BE2C (cell line): ENCODE data around the gene SYNGR2.

ENCODE experiments used
- DNase-seq: peaks from one replicate; pipeline ENCODE4 v3.0.0-alpha.2; 2020
- H3K27me3 ChIP-seq: fragments of 250-450 bp; sonication (Bioruptor Pico); 2 replicates; pipeline ENCODE4 v1.5.1; 2020; ENCODE audit warnings: mild to moderate bottlenecking
- H3K36me3 ChIP-seq: fragments of 250-450 bp; sonication (Bioruptor Pico); 2 replicates; pipeline ENCODE4 v1.5.1; 2020; ENCODE audit warnings: mild to moderate bottlenecking
- H3K4me1 ChIP-seq: fragments of 250-450 bp; sonication (Bioruptor Pico); 2 replicates; pipeline ENCODE4 v1.5.1; 2020
- H3K4me3 ChIP-seq: 2 replicates; pipeline ENCODE4 v1.5.1; 2011; ENCODE audit warnings: low read depth, low read length
- H3K9me3 ChIP-seq: fragments of 250-450 bp; sonication (Bioruptor Pico); 2 replicates; pipeline ENCODE4 v1.5.1; 2020
- CTCF ChIP-seq: IDR thresholded peaks from 2 replicates; pipeline ENCODE4 v1.5.1; 2012; ENCODE audit warnings: mild to moderate bottlenecking, low read depth, low read length

Gene SYNGR2

GRCh38 chr17:78141437-78142118 lies 26.8 kb upstream of the SYNGR2 start:
- no peak for TF ChIP-seq CTCF
- Histone ChIP-seq H3K36me3 (no peaks in the 10 kb centered on the region), H3K9me3 (no peaks in the 10 kb centered on the region), H3K4me3 (no peak overlapping the region), H3K27me3 (no peaks in the 10 kb centered on the region), H3K4me1 (peaks cover 20% of the 10 kb centered on the region)
- DNase-seq, result no peak

GRCh38 chr17:78142119-78142861 lies 26.1 kb upstream of the SYNGR2 start:
- Histone ChIP-seq H3K4me1 (peaks cover 20% of the 10 kb centered on the region), H3K4me3 (no peak overlapping the region), H3K9me3 (no peaks in the 10 kb centered on the region), H3K36me3 (no peaks in the 10 kb centered on the region), H3K27me3 (no peaks in the 10 kb centered on the region)
- no peak for DNase-seq
- TF ChIP-seq CTCF, result no peak

- no peaks in the 10 kb centered on the region for H3K9me3 ChIP-seq
- peaks cover 20% of the 10 kb centered on the region for H3K4me1 ChIP-seq
- H3K36me3 ChIP-seq, result no peaks in the 10 kb centered on the region
- no peaks in the 10 kb centered on the region for H3K27me3 ChIP-seq
- DNase-seq, result no peak
- no peak overlapping the region for H3K4me3 ChIP-seq
- no peak for TF ChIP-seq CTCF
These were observed 24.9 kb upstream of the SYNGR2 start for GRCh38 chr17:78143214-78144146.

DNA sequence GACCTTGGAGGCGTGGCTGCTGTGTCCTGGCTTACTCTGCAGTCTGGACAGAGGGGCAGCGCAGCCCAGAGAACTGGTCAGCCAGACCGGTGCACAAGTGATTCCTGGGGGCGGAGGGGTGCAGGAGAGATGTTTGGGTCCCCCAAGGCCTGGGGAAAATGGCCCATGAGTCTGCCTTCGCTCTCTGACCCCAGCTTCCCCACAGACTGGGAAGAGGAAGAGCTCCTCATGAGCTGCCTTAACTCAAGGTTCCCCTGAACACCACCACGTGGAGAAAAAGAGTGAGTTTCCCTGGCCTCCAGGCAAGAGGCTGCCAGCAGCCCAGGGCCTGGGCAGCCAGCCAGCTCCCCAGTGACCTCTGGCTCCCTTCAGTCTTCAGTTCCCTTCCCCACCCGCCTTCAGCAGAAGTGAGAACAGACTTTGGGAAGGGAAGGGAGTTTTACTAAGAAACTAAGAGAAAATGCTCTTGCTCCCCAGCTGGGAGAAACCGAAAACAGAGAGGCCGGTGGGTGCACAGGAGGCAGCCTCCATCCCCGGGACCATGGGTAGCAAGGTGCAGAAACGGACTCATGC lies 24.1 kb upstream of the SYNGR2 start:
- Histone ChIP-seq H3K9me3 (no peaks in the 10 kb centered on the region), H3K4me1 (peaks cover 20% of the 10 kb centered on the region), H3K4me3 (no peak overlapping the region), H3K27me3 (no peaks in the 10 kb centered on the region), H3K36me3 (no peaks in the 10 kb centered on the region)
- DNase-seq, result peak; percentile 86
- TF ChIP-seq CTCF, result no peak

DNA sequence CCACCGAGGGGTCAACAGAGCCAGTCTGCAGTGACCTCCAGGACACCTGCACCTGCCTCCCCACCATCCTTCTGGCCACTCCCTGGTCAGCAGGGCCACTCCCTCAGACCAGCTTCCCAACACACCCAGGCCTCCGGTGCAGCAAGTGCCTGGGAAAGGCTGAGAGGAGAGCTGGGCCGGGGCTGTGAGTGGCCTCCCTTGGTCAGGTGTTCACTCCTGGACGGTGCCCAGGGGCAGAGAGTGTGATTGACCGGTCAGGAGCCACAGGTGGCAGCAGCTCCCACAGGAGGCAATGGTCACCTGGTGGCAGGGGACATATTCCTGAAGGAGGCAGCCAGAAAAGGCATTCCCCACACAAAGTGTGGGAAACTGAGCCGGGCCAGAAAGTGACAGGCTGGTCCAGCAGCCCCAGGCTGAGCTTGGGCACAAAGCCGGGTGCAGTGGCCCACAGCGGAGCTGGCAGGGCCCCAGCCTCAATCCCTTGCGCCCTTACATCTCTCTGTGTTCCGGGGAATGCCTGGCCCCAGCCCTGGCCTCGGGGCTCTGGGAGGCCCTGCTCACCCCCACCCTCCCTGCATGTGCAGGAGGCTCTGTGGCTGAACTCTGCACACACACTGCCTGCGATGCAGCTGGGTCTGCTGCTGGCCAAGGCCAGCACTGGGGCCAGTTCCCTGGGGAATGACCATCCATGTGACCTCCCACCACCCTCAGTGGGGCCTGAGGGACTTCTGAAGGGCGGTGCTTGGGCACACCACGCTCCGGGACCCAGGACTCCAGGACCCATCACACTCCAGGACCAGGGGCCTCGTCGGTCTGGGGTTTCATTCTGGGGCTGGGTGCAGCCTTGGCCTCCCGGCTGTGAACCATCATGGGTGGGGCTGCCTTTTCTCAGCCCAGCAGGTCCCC lies 23.4 kb upstream of the SYNGR2 start:
- H3K4me1 ChIP-seq, result peaks cover 20% of the 10 kb centered on the region

More for the DNA sequence above, 23.4 kb upstream of the SYNGR2 start:
- Histone ChIP-seq H3K9me3 (no peaks in the 10 kb centered on the region), H3K27me3 (no peaks in the 10 kb centered on the region), H3K4me3 (no peak overlapping the region), H3K36me3 (no peaks in the 10 kb centered on the region)
- DNase-seq, result peak; percentile 66
- no peak for TF ChIP-seq CTCF
